Uterus (tissue), 4 donors: ENCODE measurements around the gene SMKR1. TPM values are rescaled to one million over a fixed set of nuclear protein-coding genes. Genes with fewer than 3 reads are reported as not detected.

Experiments
- DNase-seq, 2 donors: peaks; one replicate each; pipeline ENCODE4 v3.0.0-alpha.2; 2019 to 2020
- H3K27ac ChIP-seq, 2 donors: fragments of 200-600 bp; sonication (generic); 1 replicate in 1 of 2; 2 replicates in 1 of 2; pipeline ENCODE4 v1.5.1; 2016 to 2018
- H3K27me3 ChIP-seq, 2 donors: fragments of 200-600 bp; sonication (generic); one replicate each; pipeline ENCODE4 v1.5.1; 2018 to 2019; ENCODE audit warnings: control low read depth in 1 of 2
- H3K36me3 ChIP-seq, 2 donors: fragments of 200-600 bp; sonication (generic); one replicate each; pipeline ENCODE4 v1.5.1; 2019; ENCODE audit warnings: control low read depth in 1 of 2
- H3K4me1 ChIP-seq, 2 donors: fragments of 200-600 bp; sonication (generic); one replicate each; pipeline ENCODE4 v1.5.1; 2018 to 2019; ENCODE audit warnings: control low read depth in 1 of 2
- H3K4me3 ChIP-seq, 2 donors: fragments of 200-600 bp; sonication (generic); 1 replicate in 1 of 2; 2 replicates in 1 of 2; pipeline ENCODE4 v1.5.1; 2018 to 2019; ENCODE audit warnings: mild to moderate bottlenecking in 1 of 2
- H3K9me3 ChIP-seq, 2 donors: fragments of 200-600 bp; sonication (generic); one replicate each; pipeline ENCODE4 v1.5.1; 2019; ENCODE audit warnings: control low read depth in 1 of 2
- POLR2A ChIP-seq, 2 donors: fragments of 450-650 bp; IDR thresholded peaks; one replicate each; pipeline ENCODE4 v1.6.1; 2016; ENCODE audit warnings: antibody characterized with exemption in 2 of 2, mild to moderate bottlenecking in 1 of 2, moderate library complexity in 1 of 2
- intact Hi-C: fragments of 100-400 bp; cut with DNase I; formaldehyde crosslinking; loops from one replicate; pipeline ENCODE4 v1.15.1; 2023; ENCODE audit warnings: low total_unique reads
- small RNA-seq: library from RNA; depleted of rRNA; stranded (forward); fragments of <200 nt; gene quantifications from one replicate; pipeline ENCODE3, GENCODE V24; 2016
- total RNA-seq, 4 donors: library from RNA; depleted of rRNA in 3 of 4; stranded (reverse); fragments of >200 nt in 3 of 4; gene quantifications; one replicate each; pipeline versions ENCODE4 v1.1.0 to v1.2.4, GENCODE V29; 2014 to 2023
- TF ChIP-seq, protein P1 (sequence below), 4 experiments: fragments of 200-600 bp in 2 of 4; fragments of 450-650 bp in 2 of 4; sonication (generic) in 2 of 4; IDR thresholded peaks; one replicate each; pipeline ENCODE4 v1.5.1; 2016 to 2019; ENCODE audit warnings: antibody characterized with exemption in 4 of 4, mild to moderate bottlenecking in 2 of 4, moderate library complexity in 1 of 4
- donor health status: DM: yes; HTN: yes; CAD: no.

Gene SMKR1
- total RNA-seq, 4 donors from 2014 or later: 0.35 to 1.7 TPM; not detected in 2

DNA sequence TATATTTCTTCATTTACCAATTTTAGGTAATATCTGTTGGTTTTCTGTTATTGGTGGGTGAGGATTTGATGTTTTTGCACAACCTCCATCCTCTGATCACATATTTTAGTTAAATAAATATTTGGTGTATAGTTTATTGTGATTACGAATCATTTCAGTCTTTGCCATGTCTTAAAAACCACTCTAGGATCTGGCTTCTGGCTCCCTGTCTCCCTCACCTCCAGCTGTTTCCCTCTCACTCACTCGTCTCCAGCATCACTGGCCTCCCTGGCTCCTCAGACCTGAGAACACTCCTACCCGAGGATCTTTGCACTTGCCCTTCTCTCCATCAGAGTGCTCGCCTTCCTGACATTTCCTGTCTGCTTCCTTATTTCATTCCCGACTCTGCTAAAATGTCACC lies 58.5 kb downstream of the SMKR1 start:
- no peak for DNase-seq
- H3K4me3 ChIP-seq: no peak overlapping the region
- no peaks in the 10 kb centered on the region for H3K9me3 ChIP-seq
- no peaks in the 10 kb centered on the region for H3K27me3 ChIP-seq
- TF ChIP-seq, protein P1, sequence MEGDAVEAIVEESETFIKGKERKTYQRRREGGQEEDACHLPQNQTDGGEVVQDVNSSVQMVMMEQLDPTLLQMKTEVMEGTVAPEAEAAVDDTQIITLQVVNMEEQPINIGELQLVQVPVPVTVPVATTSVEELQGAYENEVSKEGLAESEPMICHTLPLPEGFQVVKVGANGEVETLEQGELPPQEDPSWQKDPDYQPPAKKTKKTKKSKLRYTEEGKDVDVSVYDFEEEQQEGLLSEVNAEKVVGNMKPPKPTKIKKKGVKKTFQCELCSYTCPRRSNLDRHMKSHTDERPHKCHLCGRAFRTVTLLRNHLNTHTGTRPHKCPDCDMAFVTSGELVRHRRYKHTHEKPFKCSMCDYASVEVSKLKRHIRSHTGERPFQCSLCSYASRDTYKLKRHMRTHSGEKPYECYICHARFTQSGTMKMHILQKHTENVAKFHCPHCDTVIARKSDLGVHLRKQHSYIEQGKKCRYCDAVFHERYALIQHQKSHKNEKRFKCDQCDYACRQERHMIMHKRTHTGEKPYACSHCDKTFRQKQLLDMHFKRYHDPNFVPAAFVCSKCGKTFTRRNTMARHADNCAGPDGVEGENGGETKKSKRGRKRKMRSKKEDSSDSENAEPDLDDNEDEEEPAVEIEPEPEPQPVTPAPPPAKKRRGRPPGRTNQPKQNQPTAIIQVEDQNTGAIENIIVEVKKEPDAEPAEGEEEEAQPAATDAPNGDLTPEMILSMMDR (IDR thresholded peaks at IDR 0.05): no peak
- no peak for TF ChIP-seq POLR2A (IDR thresholded peaks at IDR 0.05)
- H3K36me3 ChIP-seq: no peaks in the 10 kb centered on the region
- no peaks in the 10 kb centered on the region for H3K4me1 ChIP-seq
- intact Hi-C loops: no loop called here
- H3K27ac ChIP-seq: no peak overlapping the region

DNA sequence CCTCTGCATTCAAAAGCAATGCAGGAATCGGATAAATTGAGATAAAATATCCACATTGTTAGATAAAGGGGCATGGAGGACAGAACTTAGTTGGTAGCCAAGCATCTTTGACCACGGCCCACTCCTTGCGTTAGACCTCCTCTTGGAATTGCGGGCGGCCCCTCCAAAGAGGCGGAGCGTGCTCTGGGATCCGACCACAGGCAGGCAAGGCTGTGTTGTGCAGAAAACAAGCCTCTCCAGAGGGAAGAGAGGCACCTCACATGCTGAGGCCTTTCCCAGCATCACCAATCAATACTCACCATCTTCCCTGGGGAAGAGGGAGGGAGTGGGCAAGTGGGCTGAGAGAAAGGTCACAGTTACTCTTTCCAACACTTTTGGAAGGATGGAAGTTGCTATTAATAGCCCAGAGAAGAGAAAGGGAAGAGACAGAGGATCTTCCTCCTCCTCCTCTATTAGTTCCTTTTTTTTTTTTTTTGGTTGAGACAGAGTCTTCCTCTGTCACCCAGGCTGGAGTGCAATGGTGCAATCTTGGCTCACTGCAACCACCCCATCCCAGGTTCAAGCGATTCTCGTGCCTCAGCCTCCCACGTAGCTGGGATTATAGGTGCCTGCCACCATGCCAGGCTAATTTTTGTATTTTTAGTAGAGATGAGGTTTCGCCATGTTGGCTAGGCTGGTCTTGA lies 59.5 kb downstream of the SMKR1 start:
- no peaks in the 10 kb centered on the region for H3K27me3 ChIP-seq
- no peak overlapping the region for H3K4me3 ChIP-seq
- no peak for TF ChIP-seq POLR2A (IDR thresholded peaks at IDR 0.05)
- TF ChIP-seq, protein P1 (IDR thresholded peaks at IDR 0.05): no peak
- no peaks in the 10 kb centered on the region for H3K36me3 ChIP-seq
- no peaks in the 10 kb centered on the region for H3K9me3 ChIP-seq
- H3K4me1 ChIP-seq: no peaks in the 10 kb centered on the region
- intact Hi-C loops: no loop called here
- H3K27ac ChIP-seq: no peak overlapping the region
- DNase-seq: no peak

Small RNA genes within 50 kb of the gene (small RNA-seq; reads per million reads assigned to genes)
- not detected for gene RNU1-72P
- gene SNRPGP3: not detected

Other genes starting within 250 kb of the SMKR1 start
- gene STRIP2, start 68.1 kb upstream of the SMKR1 start, total RNA-seq: 1 to 10 TPM in 1 of 4 donors, under 1 TPM in 1, not detected in 2; 0.37 to 2.2 TPM
- gene NRF1, start 109.2 kb downstream of the SMKR1 start, total RNA-seq: 10 to 100 TPM; 18.2 to 56.5 (median 40.4) TPM